ENCODE data around the gene SUCO.

GRCh38 chr1:172492421-172492820 is 40.5 kb upstream of the SUCO start:
- TF ChIP-seq CTCF (conservative IDR thresholded peaks at IDR 0.05; ENCODE audit: low read depth in 2 of 2): no peak
- TF ChIP-seq CREB1 (CRISPR knock-in tag; IDR thresholded peaks at IDR 0.05; ENCODE audit: low read depth): no peak
- TF ChIP-seq POLR2AphosphoS5 (IDR thresholded peaks at IDR 0.05; ENCODE audit: low read depth): no peak
- TF ChIP-seq EZH2phosphoT487 (IDR thresholded peaks at IDR 0.05; ENCODE audit: unreplicated experiment): no peak
